Kasumi-1 (cell line): Measurements from ENCODE around the gene PDE4D.

Experiments
- DNase-seq, 2 experiments: peaks; one replicate each; lab custom pipeline; 2025; lab: John Stamatoyannopoulos, UW

The PDE4D gene

DNA sequence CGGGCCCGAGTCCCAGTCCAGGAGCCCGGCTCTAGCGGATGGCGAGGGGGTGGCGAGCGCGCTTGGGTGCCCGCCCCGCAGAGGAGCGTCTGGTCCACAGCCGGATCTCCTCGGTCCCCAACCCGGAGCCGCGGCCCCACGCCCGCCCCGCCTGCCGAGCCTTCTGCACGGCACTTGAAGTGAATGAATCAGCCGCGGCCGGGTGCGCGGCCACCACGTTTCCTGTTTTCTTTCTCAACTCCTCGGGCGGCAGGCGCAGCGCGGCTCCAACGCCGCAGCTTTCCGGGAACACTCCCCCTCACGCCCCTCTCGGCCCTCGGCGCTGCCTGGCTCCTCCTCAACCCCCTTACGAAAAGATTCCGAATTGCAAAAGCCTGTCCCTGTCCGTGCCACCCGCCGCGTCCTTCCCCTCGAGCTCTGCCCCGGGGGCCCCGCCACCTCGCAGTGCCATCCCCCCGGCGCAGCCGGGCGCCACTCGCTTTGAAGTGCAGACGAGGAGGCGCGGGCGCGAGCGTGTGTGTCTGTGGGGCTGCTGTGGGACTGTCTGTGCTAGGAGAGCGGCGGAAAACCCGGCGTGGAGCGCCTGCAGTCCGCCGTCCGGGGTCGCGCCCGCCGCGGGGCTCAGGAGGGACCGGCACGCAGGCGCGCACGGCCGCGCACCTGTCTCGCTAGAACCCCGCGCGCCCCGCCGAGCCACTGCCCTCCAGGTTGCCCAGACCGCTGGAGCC is 854.1 kb downstream of the PDE4D start:
- DNase-seq: peak; percentile 95

DNA sequence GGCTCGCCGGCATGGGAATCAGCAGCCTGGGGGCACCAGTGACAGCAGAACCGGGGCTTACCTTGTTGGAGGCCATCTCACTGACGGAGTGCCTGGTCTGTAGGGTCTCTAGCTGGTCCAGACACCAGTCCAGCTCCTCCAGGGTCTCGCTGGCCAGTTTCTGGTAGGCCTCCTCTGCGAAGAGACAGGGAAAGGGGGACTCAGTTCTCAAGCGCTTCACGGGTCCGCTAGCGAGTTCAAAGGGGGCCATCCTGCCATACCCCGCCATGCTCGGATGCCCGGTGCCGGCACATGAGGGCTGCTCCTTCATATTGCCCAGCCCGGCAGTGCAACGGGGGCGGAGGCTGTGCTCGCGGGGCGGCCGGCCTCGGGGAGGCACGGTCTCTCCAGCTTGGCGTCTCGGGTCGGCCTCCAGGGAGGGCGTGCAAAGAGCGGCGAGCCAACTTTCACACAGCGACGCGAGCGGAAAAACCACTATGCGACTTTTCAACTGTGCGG is 854.7 kb downstream of the PDE4D start:
- DNase-seq: peak in 1 of 2 experiments; percentile 43

DNA sequence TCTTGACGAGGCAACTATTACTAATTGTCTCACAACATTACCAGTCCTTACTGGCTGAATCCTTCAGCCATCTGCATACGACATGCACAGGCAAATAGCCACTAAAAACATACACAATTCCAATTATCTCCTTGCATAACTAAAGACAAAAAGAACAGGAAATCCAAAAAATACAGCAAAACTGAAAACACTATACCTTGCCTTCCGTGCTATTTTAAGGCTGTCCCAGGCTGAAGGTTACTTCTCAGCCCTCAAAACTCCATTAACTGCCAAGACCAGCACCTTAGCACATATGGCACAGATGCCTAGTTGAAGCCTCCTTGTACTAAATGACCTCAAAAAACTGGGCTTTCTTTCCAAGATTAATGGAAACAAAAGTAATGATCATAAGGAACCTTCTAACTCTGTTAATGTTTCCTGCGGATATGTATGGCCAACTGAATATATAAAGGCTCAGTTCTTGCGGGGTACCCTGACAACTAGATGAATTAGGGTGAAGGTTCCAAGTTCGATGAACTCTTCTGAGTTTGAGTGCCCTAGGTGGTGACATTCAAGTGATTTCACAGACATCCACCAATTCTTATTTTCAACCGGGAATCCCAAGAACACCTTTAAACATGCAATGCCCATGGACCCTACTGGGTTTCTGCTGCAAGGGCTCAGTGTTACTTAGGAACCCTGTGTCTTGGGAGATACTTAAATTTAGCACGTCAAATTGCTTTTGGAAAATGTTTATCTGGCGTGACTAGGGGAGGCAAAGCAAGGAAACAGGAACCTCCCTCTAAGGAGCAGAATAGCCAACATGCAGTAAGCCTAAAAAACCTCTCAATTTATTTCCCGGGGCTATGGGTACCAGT is 855.4 kb downstream of the PDE4D start:
- DNase-seq: peak; percentile 43 to 55

DNA sequence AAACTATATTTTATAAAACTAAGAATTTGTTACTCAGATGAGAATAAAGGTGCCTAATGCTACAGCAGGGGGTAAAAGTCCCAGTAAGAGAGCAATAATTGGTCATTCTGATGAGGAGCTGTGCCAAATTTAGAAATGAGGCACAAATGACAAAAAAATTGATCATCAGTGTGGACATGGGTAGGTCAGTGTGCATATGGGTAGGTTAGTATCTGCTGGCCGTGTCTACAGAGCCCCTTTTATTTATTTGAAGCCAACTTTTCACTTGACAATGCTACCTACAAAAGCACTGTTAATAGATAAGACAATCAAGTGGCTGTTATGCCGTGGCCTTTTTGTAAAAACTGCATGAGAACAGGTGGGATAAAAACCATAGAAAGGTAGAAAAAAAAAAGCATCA is 856.1 kb downstream of the PDE4D start:
- DNase-seq: no peak

DNA sequence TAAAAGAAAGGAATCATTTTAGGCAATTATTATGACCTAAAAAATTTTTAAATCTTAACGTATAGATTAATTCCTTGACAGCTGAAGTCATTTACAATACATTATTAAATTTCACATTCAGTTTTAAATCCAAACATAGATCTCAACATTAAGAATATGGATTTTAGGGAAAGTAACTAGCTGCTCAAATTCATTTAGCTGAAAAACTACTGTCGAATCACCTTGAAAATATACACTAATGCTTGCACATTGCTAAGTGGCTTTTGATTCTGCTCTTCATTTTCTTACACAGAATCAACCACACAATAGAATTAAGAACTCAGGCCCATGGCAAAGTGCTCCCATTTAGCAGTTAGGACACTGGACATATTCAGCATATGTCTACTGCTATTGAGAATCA is 856.5 kb downstream of the PDE4D start:
- DNase-seq: no peak

DNA sequence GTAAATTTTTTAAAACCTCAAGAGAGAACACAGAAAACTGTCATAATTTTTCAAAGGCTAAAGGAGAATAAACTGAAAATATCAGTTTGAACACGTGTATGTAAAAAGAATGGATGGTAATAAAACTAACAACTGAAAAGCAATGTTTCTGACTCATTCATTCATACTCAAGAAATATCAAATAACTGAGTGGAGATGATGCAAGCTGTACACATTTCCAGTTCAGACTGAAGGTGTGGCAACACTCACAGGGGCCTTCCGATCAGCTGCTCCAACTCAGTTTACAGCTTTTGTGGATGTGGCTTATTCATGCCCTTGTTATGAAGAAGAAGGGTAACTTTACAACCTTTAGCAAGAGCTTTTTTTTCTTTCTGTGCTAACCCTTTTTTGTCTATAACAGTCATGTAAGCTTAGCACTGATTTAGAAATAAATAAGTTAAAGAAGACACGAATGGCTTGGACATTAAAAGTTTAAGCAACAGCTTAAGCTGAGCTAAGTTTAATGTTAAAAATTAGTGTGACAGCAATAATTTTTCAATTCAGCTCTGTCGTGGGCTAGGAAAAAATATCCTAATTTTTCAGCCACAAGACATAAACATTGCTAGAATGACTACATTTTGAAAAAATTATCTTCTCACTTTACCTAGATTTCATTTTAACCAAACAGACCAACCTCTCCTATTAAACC is 857.1 kb downstream of the PDE4D start:
- peak; percentile 52 to 67 for DNase-seq

DNA sequence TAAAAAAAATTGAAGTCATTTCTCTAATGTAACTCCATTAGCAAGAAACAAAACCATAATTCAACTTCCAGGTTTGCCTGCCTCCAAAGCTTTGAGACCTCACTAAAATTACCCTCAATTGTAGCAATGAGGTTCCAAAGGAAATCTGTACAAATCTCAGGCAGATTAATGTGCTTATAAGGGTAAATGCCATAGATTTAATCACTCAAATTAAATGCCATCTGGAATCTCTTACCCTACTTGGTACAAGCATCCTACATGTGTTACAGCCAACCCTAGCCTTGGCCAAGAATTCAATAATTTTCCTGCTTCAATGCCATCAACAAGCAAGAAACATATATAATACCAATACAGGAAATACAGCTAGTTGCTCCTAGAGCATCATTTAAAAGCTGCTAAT is 857.8 kb downstream of the PDE4D start:
- no peak for DNase-seq

DNA sequence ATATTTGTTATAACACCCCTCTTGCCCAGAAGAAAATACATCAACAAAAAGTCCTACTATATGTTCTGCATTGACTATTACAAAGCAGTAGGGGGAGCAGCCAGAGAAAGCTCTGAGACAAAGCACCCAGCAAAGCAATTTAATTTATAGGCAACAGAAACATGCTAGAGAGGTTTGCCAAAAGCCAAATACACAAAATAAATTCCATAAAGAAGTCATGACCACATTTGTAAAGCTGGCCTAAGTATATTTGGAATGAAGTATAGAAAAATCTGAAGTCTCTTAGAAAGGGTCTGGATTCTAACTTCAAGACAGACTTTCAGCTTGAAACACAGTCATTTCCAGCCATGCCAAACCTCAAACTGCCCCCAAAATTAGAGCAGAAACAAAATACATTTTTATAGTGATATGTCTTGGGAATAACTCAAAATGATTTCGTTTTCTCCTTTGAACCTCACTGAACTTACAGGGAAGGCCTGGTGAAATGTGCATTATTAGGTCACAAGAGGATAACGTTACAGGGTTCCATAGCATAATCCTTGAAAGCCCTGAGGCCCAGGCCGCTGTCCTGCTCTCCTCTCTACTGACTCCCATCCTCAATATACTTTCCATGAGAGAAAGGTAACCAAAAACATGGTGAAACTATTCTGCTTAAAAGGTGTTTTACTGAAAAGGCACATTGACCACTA is 858.9 kb downstream of the PDE4D start:
- peak; percentile 76 to 80 for DNase-seq

DNA sequence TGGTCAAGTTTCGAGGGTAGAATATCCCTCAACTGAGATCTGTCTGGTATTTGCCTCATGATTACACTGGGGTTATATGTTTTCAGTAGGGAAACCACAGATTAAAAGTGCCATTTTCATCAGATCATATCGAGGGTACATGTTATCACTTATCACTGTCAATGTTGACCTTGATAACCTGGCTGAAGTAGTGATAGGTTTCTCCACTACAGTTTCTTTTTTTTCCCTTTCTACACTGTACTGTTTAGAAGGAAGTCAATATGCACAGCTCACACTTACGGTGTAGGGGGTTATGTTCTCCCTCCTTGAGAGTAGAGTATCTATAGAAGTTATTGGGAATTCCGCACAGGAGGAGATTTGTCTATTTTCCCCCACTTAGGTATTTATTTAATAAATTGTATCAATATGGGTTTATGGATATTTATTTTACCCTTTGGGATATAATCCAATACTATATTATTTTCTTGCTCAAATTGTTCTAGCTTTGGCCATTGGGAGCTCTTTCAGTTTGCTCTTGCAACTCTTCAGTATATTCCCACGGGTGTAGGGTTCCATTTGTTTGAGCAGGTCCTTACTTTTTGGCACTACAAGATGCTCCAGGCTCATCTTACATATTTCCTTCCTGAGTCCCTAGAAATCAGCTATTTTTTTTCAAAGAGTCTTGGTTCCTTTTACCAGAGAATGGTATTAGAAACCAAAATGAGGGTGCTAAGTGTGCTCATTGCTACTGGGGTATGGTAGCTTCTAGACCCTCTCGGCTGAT is 866.2 kb downstream of the PDE4D start:
- no peak for DNase-seq

DNA sequence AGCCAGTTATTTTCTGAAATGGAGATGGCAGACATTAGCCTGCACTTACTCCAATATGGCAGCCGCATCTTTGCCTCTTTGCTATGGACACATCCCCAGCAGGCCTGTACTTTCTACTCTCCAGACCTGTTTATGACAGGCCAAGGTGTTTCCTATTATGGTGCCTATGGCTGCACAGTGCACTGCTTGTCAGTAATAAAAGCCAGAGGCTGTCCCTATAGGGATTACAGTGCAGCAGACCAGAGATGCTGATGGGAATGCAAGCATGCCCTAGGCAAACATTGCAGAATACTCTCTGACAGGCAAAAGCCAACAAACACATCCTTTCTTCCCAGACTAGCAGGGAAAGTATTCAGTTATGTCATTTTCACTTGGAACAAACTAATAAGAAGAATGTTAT is 867.8 kb downstream of the PDE4D start:
- DNase-seq: no peak

DNA sequence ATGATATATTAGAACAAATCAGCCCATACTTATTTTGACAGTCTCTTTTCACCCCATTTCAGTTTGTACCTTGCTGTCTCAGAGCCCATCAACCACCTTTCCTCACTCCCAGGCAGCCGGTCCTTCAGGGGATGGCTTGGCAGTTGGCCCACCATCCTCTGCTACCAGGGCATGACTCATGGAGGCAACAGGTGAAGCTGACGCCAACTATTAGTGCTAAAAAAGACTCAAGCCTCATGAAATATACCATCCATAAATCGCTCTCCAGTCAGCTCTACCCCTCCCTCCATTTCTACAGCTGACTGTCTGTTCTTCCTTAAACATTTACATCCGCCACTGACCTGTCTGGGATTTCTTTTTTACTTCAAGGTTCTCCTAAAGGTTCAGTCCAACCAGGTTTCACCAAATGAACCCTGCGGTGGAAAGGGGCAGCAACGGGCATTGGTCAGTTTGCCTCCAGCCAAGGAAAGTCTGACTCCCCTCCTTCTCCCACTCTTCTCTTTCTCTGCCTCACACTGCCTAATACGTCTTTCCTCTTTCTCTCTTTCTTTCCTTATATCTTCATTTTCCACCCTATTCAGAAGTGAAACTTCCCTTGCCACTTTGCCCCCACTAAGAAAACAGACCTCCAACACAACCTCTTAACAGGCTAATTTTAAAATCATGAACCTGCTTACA is 871.5 kb downstream of the PDE4D start:
- DNase-seq: no peak

DNA sequence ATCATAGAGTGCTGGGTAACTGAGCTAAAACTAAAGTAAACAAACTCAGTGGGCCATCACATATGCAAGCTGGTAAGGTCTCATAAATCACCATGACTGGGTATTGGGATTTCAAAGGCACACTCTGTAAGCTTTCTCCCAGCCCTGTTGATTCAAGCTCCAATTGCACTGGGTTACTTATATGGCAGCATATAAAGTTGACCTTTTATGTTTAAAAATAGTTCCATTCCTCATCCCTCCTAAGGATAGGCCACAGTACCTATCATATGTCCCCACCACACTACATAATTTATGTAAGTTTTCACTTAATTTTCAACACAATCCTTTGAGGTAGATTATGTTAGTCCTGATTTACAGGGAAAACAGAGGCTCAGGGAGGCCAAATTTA is 872.2 kb downstream of the PDE4D start:
- no peak for DNase-seq

DNA sequence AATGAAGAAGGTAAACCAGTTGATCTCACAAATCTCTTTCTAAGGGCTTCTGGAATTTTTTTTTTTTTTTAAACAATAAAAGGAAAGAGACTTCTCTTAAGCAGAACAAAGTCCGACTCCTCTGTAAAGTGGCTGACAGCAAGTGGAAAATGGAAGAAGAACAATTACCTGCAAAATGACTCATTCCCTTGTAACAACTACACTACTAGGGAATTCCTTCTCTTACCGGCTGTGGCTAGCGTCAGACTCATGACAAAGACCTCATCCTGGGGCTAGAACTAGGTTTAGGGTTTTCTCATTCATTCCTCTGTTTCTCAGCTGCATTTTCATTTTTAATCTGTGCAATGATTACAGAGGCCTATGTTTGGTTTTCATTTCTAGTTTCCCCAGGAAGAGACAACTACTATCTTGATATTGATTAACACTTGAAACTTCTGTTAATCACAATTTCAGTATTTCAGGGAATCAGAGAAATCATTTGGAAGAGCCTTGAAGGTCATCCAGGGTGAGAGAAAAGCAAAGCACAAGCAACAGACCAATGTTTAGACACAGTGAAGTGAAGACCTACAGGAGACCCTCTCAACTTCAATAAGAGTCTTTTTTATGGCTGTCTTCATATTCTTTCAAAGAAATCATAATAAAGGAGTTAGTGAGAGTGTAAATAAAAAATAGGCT is 872.8 kb downstream of the PDE4D start:
- DNase-seq: no peak

DNA sequence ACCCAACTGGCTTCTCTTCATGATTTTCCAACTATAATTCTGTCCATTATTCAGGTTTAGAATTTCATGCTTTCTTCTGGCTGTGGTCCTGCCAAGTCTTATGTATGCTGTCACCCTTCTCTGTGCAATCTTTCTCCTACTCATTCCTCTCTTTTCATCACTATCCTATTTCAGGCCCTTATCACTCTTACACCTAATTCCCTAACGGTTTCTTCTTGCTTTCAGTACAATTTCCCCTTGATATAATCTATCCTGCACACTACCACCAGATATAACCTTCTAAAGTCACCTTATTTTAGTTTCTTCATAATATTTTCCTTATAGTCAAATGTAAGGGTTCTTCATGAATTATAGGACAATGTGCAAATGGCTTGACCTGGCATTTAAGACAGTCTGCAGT is 874.4 kb downstream of the PDE4D start:
- DNase-seq: no peak

DNA sequence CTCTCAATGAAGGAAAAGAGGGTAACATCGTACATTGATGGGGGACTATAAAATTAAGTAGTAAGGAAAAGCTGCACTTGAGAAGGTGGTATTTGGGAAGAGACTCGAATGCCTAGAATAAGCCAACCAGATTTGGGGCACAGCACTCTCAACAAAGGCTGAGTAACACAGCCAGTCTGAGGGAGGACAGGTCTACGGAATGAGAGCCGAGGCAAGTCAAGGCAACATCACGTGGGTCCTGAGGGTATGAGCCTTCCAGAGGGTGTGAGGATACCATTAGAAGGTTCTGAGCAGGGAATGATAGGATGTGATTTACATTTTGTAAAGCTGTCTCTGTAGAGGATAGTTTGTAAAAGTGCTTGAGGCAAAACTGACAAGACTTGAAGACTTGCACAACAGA is 876.6 kb downstream of the PDE4D start:
- no peak for DNase-seq

DNA sequence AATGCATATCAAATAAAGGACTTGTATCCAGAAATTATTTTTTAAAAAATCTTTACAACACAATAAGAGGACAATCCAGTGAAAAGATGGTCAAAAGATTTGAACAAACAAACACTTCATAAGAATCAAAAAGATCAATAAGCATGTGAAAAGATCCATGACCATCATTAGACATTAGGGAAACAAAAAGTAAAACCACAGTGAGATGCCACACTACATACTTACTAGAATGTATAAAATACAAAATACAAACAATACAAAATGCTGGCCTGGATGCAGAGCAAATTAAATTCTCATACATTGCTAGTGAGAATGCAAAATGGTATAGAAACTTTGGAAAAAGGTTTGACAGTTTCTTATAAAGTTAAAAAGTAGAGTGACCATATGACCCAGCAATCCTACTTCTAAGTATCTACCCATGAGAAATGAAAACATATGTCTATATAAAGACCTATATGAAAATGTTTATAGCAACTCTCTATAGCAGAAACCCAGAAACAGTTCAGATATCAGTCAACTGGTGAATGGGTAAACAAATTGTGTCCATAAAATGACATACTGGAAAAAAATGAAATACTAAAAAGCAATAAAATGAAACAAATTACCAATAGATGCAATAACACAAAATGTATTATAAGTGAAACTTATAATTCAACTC is 884.6 kb downstream of the PDE4D start:
- DNase-seq: no peak

DNA sequence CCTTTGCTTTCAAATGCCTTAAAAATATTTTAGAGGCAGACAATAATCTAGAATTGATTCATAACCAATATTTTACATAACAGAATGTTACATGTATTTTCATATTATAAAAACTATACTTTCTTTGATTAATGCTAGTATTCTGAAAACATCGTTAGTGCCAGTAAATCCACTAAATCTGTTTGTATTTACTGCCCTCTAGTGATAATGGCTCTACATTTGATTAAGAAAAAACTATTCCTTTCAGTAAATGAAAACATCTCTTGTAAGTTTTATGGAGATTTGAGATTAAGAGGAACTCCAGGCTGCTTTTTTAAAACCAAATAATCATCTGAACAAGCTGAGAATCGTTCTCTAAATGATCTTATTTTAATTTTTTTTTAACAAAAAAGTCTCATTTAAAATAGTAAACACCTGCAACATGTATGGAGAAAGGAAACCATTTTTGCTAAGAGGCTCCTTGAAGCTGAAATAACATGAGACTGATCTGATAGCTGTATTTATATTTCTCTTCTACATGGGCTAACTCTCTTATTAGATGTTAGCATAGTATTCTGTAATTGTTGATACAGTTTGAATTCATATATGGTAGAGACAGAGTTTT is 886.0 kb downstream of the PDE4D start:
- peak; percentile 33 to 38 for DNase-seq

DNA sequence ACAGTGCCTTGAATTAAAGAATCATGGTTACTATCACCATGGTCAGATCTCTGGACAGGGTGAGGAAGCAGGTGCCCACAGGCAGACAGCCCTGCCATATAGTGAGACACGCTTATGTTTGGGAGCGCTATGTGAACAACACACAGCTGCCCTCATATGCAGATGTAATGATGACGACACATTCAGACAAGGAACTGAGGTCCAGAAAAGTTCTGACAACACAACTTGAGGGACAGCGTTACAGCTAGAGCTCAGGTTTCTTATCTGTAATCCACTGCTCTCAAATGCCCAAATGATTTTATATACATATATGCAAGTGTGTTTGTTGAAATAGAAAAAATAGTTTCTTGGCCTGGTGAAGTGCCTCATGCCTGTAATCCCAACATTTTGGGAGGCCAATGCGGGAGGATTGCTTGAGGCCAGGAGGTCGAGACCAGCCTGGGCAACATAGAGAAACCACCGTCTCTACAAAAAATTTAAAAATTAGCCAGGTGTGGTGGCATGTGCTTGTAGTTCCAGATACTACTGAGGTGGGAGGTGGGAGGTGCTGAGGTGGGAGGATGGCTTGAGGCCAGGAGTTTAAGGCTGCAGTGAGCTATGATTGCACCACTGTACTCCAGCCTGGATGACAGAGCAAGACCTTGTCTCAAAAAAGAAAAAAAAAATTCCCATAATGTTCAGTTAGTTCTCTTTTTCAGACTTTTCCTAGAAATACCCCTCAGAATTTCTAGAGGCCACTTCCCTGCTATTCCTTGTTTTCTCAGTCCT is 887.4 kb downstream of the PDE4D start:
- DNase-seq: no peak
